Vagina (tissue), 2 donors: ENCODE results near the gene BRINP1.

ENCODE experiments used
- POLR2A ChIP-seq, 2 donors: fragments of 450-650 bp; IDR thresholded peaks; one replicate each; pipeline ENCODE4 v1.6.1; 2017; ENCODE audit warnings: antibody characterized with exemption in 2 of 2, mild to moderate bottlenecking in 2 of 2, moderate library complexity in 2 of 2
- POLR2AphosphoS5 ChIP-seq, 2 donors: sonication (generic); formaldehyde crosslinking; IDR thresholded peaks; one replicate each; pipeline ENCODE4 v1.9.0; 2017; ENCODE audit warnings: antibody characterized with exemption in 2 of 2, mild to moderate bottlenecking in 2 of 2, low read depth in 1 of 2; ENCODE audit not compliant: insufficient read depth in 1 of 2
- TF ChIP-seq, protein P1 (sequence below), 3 experiments: fragments of 450-650 bp in 2 of 3; fragments of 200-600 bp in 1 of 3; sonication (generic) in 1 of 3; IDR thresholded peaks; one replicate each; pipeline ENCODE4 v1.5.1; 2017 to 2019; ENCODE audit warnings: antibody characterized with exemption in 3 of 3, mild to moderate bottlenecking in 2 of 3, moderate library complexity in 2 of 3

- TF ChIP-seq, protein P1, sequence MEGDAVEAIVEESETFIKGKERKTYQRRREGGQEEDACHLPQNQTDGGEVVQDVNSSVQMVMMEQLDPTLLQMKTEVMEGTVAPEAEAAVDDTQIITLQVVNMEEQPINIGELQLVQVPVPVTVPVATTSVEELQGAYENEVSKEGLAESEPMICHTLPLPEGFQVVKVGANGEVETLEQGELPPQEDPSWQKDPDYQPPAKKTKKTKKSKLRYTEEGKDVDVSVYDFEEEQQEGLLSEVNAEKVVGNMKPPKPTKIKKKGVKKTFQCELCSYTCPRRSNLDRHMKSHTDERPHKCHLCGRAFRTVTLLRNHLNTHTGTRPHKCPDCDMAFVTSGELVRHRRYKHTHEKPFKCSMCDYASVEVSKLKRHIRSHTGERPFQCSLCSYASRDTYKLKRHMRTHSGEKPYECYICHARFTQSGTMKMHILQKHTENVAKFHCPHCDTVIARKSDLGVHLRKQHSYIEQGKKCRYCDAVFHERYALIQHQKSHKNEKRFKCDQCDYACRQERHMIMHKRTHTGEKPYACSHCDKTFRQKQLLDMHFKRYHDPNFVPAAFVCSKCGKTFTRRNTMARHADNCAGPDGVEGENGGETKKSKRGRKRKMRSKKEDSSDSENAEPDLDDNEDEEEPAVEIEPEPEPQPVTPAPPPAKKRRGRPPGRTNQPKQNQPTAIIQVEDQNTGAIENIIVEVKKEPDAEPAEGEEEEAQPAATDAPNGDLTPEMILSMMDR (IDR thresholded peaks at IDR 0.05), result no peak
- TF ChIP-seq POLR2A (IDR thresholded peaks at IDR 0.05) (no peak), POLR2AphosphoS5 (IDR thresholded peaks at IDR 0.05; ENCODE audit: insufficient read depth in 1 of 2, low read depth in 1 of 2) (no peak)
These were observed 153.6 kb downstream of the BRINP1 start for GRCh38 chr9:119215651-119216050.
